B cell (primary cell): ENCODE results near the gene HSPA12B. TPM values are rescaled to one million over a fixed set of nuclear protein-coding genes. Genes with fewer than 3 reads are reported as not detected.

Experiments
- ATAC-seq: fragments of 200-7000 bp; cut with Tn5 transposase; one replicate; pipeline ENCODE4 v1.10.0; 2021; ENCODE audit warnings: low read depth, mild to moderate bottlenecking, moderate number of reproducible peaks, moderate library complexity
- CTCF ChIA-PET: fragments of 350-600 bp; sonication (Branson Sonifier 250); formaldehyde crosslinking; loops from one replicate; lab custom pipeline; 2021; ENCODE audit warnings: antibody characterized with exemption, inconsistent platforms; lab: Charles Lee
- POLR2A ChIA-PET: fragments of 350-600 bp; sonication (Branson Sonifier 250); formaldehyde crosslinking; loops from one replicate; lab custom pipeline; 2021; ENCODE audit warnings: antibody characterized with exemption; lab: Charles Lee
- DNase-seq: peaks from one replicate; pipeline ENCODE4 v3.0.0; 2013
- H2AFZ ChIP-seq: 2 replicates; pipeline ENCODE4 v1.6.1; 2012; ENCODE audit warnings: mild to moderate bottlenecking, low read depth, low read length; ENCODE audit not compliant: insufficient read depth, poor library complexity, severe bottlenecking
- H3K27ac ChIP-seq, 2 donors: 1 replicate in 1 of 2; 2 replicates in 1 of 2; pipeline ENCODE4 v1.5.1; 2012 to 2013; ENCODE audit warnings: low read length in 2 of 2, mild to moderate bottlenecking in 2 of 2, moderate library complexity in 1 of 2
- H3K27me3 ChIP-seq, 4 experiments: fragments of 200-600 bp in 1 of 4; sonication (generic) in 1 of 4; replicated peaks in 1 of 4; 1 replicate in 2 of 4; 2 replicates in 2 of 4; pipeline versions ENCODE4 v1.6.1 to v1.7.0; 2013 to 2016; ENCODE audit warnings: low read length in 3 of 4, mild to moderate bottlenecking in 2 of 4, mixed read lengths in 1 of 4, moderate library complexity in 1 of 4; ENCODE audit not compliant: insufficient read depth in 4 of 4, control insufficient read depth in 3 of 4; ENCODE audit errors: control extremely low read depth in 1 of 4
- H3K36me3 ChIP-seq, 2 experiments: replicated peaks in 1 of 2; 1 replicate in 1 of 2; 2 replicates in 1 of 2; pipeline versions ENCODE4 v1.6.1 to v1.7.1; 2013; ENCODE audit warnings: low read length in 1 of 2; ENCODE audit not compliant: insufficient read depth in 2 of 2, control insufficient read depth in 1 of 2; ENCODE audit errors: control extremely low read depth in 1 of 2, extremely low read depth in 1 of 2
- H3K4me1 ChIP-seq, 2 donors: fragments of 200-600 bp in 1 of 2; sonication (generic) in 1 of 2; 1 replicate in 1 of 2; 2 replicates in 1 of 2; pipeline versions ENCODE4 v1.5.1 to v1.6.1; 2013 to 2017; ENCODE audit warnings: low read length in 2 of 2; ENCODE audit not compliant: control insufficient read depth in 2 of 2, insufficient read depth in 2 of 2
- H3K4me2 ChIP-seq: replicated peaks from 2 replicates; pipeline ENCODE3; 2012; ENCODE audit warnings: mild to moderate bottlenecking, low read depth, low read length; ENCODE audit not compliant: poor library complexity, severe bottlenecking
- H3K4me3 ChIP-seq, 5 experiments: fragments of 200-600 bp in 1 of 5; sonication (generic) in 1 of 5; 1 replicate in 3 of 5; 2 replicates in 2 of 5; pipeline versions ENCODE4 v1.5.1 to v1.7.0; 2011 to 2016; ENCODE audit warnings: low read length in 4 of 5, mild to moderate bottlenecking in 4 of 5, low read depth in 2 of 5, control low read depth in 1 of 5, moderate library complexity in 1 of 5; ENCODE audit not compliant: insufficient read depth in 1 of 5; ENCODE audit errors: control extremely low read depth in 1 of 5, extremely low read depth in 1 of 5
- H3K79me2 ChIP-seq: fragments of 200-600 bp; sonication (generic); one replicate; pipeline ENCODE4 v1.6.0; 2016; ENCODE audit warnings: low read length; ENCODE audit not compliant: control insufficient read depth, insufficient read depth
- H3K9ac ChIP-seq: fragments of 200-600 bp; sonication (generic); 2 replicates; pipeline ENCODE4 v1.6.1; 2017; ENCODE audit warnings: mild to moderate bottlenecking, low read length, moderate library complexity
- H3K9me3 ChIP-seq, 3 donors: one replicate each; pipeline versions ENCODE4 v1.6.1 to v1.7.1; 2013; ENCODE audit warnings: low read length in 2 of 3; ENCODE audit not compliant: control insufficient read depth in 2 of 3, insufficient read depth in 1 of 3; ENCODE audit errors: control extremely low read depth in 1 of 3
- H4K20me1 ChIP-seq: 2 replicates; pipeline ENCODE4 v1.6.0; 2012; ENCODE audit warnings: mild to moderate bottlenecking, low read length; ENCODE audit not compliant: insufficient read depth, control insufficient read depth, poor library complexity, severe bottlenecking
- H3K27ac Mint-ChIP-seq: one replicate; pipeline ENCODE4 v1.8.0; 2021; ENCODE audit warnings: mixed read lengths
- H3K27me3 Mint-ChIP-seq: one replicate; pipeline ENCODE4 v1.8.0; 2021; ENCODE audit warnings: mixed read lengths
- H3K4me1 Mint-ChIP-seq: one replicate; pipeline ENCODE4 v1.8.0; 2021; ENCODE audit warnings: mixed read lengths
- H3K4me3 Mint-ChIP-seq: one replicate; pipeline ENCODE4 v1.8.0; 2021; ENCODE audit warnings: mixed read lengths
- H3K9me3 Mint-ChIP-seq: one replicate; pipeline ENCODE4 v1.8.0; 2022; ENCODE audit warnings: mixed read lengths; ENCODE audit not compliant: insufficient read depth
- EZH2 ChIP-seq: IDR thresholded peaks from 2 replicates; pipeline ENCODE4 v1.6.1; 2012; ENCODE audit warnings: borderline replicate concordance, low read depth, mild to moderate bottlenecking, moderate library complexity, low read length; ENCODE audit not compliant: insufficient read depth, poor library complexity, severe bottlenecking
- WGBS: methylation state at CpG from one replicate; pipeline ENCODE4 v1.1.5; 2013; ENCODE audit warnings: missing lambda C conversion rate; ENCODE audit not compliant: insufficient coverage; 5-methylcytosine and 5-hydroxymethylcytosine counted together
- intact Hi-C: fragments of 100-400 bp; cut with micrococcal nuclease; formaldehyde crosslinking; loops from one replicate; pipeline ENCODE4 v1.10.0; 2022
- polyA plus RNA-seq: library from polyadenylated mRNA; depleted of rRNA; stranded (reverse); fragments of >200 nt; gene quantifications from 2 replicates; pipeline ENCODE4 v1.2.3, GENCODE V29; 2012
- total RNA-seq, 2 donors: library from RNA; stranded (reverse); fragments of 120-200 nt in 1 of 2; gene quantifications; 1 replicate in 1 of 2; 2 replicates in 1 of 2; pipeline versions ENCODE4 v1.2.3 to v1.2.4, GENCODE V29; 2013 to 2022
- TF ChIP-seq, protein P1 (sequence below): fragments of 200-600 bp; IDR thresholded peaks from one replicate; pipeline ENCODE4 v1.8.0; 2022; ENCODE audit warnings: antibody characterized with exemption, mild to moderate bottlenecking

HSPA12B gene
- total and polyA plus RNA-seq, 2 donors (not counting 1 experiment from before 2014, with no cell fraction given) = not detected

DNA sequence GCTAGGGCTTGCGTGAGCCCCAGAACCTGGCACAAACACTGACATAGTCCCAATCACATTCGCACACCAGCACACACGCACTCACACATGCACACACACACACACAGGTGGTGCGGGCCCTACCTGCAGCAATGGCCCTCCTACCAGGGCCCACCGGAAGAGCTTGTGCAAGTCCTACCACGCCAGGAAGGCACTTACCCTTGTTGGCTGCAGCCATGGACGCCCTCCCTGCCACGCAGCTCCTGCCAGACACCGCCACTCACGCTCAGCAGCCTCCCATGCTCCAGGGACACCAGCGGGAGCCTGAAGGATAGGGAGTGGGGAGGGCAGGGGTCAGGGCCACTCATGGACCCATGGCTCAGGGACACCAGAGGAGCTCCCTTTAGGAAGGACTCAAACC, 27.4 kb downstream of the HSPA12B start:
- TF ChIP-seq EZH2 = no peak
- TF ChIP-seq, protein P1, sequence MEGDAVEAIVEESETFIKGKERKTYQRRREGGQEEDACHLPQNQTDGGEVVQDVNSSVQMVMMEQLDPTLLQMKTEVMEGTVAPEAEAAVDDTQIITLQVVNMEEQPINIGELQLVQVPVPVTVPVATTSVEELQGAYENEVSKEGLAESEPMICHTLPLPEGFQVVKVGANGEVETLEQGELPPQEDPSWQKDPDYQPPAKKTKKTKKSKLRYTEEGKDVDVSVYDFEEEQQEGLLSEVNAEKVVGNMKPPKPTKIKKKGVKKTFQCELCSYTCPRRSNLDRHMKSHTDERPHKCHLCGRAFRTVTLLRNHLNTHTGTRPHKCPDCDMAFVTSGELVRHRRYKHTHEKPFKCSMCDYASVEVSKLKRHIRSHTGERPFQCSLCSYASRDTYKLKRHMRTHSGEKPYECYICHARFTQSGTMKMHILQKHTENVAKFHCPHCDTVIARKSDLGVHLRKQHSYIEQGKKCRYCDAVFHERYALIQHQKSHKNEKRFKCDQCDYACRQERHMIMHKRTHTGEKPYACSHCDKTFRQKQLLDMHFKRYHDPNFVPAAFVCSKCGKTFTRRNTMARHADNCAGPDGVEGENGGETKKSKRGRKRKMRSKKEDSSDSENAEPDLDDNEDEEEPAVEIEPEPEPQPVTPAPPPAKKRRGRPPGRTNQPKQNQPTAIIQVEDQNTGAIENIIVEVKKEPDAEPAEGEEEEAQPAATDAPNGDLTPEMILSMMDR = no peak
- Histone ChIP-seq H3K27ac (no peak overlapping the region), H2AFZ (no peak overlapping the region), H3K36me3 (peaks cover 0 to 8% of the 10 kb centered on the region in 2 experiments), H4K20me1 (no peaks in the 10 kb centered on the region), H3K9me3 (peaks cover 0 to 4% (median 0%) of the 10 kb centered on the region in 3 donors), H3K4me1 (peaks cover 5 to 12% of the 10 kb centered on the region in 2 donors), H3K9ac (no peak overlapping the region), H3K79me2 (peaks cover 16% of the 10 kb centered on the region), H3K4me3 (no peak overlapping the region), H3K4me2 (no peak overlapping the region), H3K27me3 (no peaks in the 10 kb centered on the region)
- Mint-ChIP-seq H3K27me3 (no peaks in the 10 kb centered on the region), H3K9me3 (no peaks in the 10 kb centered on the region), H3K4me3 (no peak overlapping the region), H3K4me1 (peaks cover 17% of the 10 kb centered on the region), H3K27ac (peak overlapping the region; percentile 59)
- CTCF ChIA-PET = interaction anchor here (0.6 kb wide), 1 partner anchor 999 kb away, joined by 3 read pairs; no protein-coding TSS in a partner anchor
- WGBS = 95% methylated on average over 11 of the region's 11 CpGs
- intact Hi-C loops = no loop called here
- POLR2A ChIA-PET = no interaction called here
- no peak for ATAC-seq
- DNase-seq = no peak

DNA sequence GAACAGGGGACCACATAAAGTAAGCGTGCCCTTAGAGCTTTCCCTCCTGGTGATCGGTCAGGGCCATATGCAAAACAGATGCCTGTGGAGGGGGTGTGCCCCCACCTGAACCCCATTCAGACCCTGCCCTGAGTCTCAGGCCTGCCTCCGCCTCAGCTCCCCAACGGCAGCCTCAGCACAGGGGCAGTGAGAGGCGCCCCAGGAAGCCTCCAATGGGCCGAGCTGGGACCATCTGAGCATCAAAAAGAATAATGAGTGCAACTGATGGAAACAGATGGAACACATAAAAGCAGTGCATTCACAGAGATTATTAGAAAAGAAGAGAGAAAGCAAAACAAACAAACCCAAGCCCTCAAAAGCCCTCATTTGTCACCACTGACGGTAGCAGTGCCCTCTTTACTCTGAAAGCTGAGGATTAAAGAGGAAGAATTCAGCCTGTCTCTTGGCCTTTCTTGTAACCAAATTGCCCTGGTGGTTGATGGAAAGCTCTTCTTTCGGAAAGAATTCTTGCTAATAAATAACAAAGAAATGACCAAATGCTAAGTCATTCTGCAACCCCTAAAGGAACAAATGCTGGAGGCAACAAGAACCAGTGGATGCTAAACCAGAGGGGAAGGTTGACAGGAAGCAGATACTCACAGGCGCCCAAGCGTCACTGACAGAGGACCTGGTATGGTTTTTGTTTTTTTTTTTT, 28.3 kb downstream of the HSPA12B start:
- H3K27me3 ChIP-seq = no peaks in the 10 kb centered on the region
- Mint-ChIP-seq H3K4me1 (peaks cover 17% of the 10 kb centered on the region), H3K4me3 (no peak overlapping the region), H3K27ac (no peak overlapping the region), H3K9me3 (no peaks in the 10 kb centered on the region), H3K27me3 (no peaks in the 10 kb centered on the region)
- TF ChIP-seq, protein P1 = no peak
- no peak for TF ChIP-seq EZH2
- POLR2A ChIA-PET = no interaction called here
- no peaks in the 10 kb centered on the region for H4K20me1 ChIP-seq
- 88% methylated on average over 4 of the region's 10 CpGs for WGBS
- no peak for DNase-seq
- no peak overlapping the region for H2AFZ ChIP-seq
- no peak overlapping the region for H3K27ac ChIP-seq
- ATAC-seq = no peak
- peaks cover 5 to 12% of the 10 kb centered on the region in 2 donors for H3K4me1 ChIP-seq
- peaks cover 16% of the 10 kb centered on the region for H3K79me2 ChIP-seq
- H3K36me3 ChIP-seq = peaks cover 0 to 8% of the 10 kb centered on the region in 2 experiments
- CTCF ChIA-PET = interaction anchor here (0.6 to 0.7 kb wide), 3 partner anchors 311 to 1257 kb away, joined by 3 to 4 read pairs (median 3); no protein-coding TSS in a partner anchor
- intact Hi-C loops = no loop called here
- H3K4me3 ChIP-seq = no peak overlapping the region
- H3K9ac ChIP-seq = no peak overlapping the region
- no peak overlapping the region for H3K4me2 ChIP-seq
- H3K9me3 ChIP-seq = peaks cover 0 to 4% (median 0%) of the 10 kb centered on the region in 3 donors
